PFSK-1 (cell line): ENCODE results near the gene TTC27.

Experiments
- POLR2AphosphoS5 ChIP-seq: IDR thresholded peaks from 2 replicates; pipeline ENCODE4 v1.6.1; 2012; ENCODE audit warnings: low read depth, mild to moderate bottlenecking, control low read depth, low read length, moderate library complexity
- REST ChIP-seq, 2 experiments: IDR thresholded peaks; 2 replicates each; pipeline versions ENCODE4 v1.6.1 to v1.8.0; 2011 to 2012; ENCODE audit warnings: low read depth in 2 of 2, low read length in 2 of 2, control low read depth in 1 of 2, inconsistent platforms in 1 of 2, mild to moderate bottlenecking in 1 of 2, moderate library complexity in 1 of 2; ENCODE audit not compliant: insufficient read depth in 1 of 2
- SIN3A ChIP-seq: IDR thresholded peaks from 2 replicates; pipeline ENCODE4 v1.6.1; 2012; ENCODE audit warnings: mild to moderate bottlenecking, low read length, moderate library complexity, borderline replicate concordance; ENCODE audit not compliant: insufficient read depth

DNA sequence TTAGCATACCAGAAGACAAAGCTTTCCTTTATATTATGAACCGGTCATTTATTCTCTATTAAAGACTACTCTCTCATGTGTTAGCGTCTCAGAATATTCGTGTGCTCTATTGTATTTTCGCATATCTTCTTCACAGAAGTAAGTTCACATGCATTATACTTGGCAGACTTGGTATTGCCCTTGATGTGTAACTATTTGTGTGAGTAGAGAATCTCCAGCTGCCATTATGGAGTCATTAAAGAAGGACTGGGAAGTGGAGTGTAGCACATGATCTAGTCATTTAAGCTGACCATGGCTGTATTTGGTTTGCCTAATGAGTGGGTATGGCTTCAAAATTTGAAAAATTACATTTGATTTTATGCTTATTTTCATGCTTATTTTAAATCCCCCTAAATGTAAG, 92.9 kb downstream of the TTC27 start:
- TF ChIP-seq POLR2AphosphoS5, result no peak
- TF ChIP-seq REST (IDR thresholded peaks at IDR 0.05; ENCODE audit: insufficient read depth in 1 of 2, low read depth in 2 of 2, low read length in 2 of 2), result no peak
- TF ChIP-seq SIN3A, result no peak
